GM21825 (cell line): ENCODE data around the gene ZNF37A.
"Not testable (repeated sequence)": the region's sequence is repeated elsewhere in the genome, so short reads cannot be mapped to it uniquely, and the experiment has no call there.

Source experiments
- ATAC-seq: cut with Tn5 transposase; IDR thresholded peaks from one replicate; pipeline ENCODE4 v1.9.1; 2021; ENCODE audit warnings: mild to moderate bottlenecking, moderate library complexity; ENCODE audit not compliant: unreplicated experiment

ZNF37A gene

GRCh38 chr10:38094158-38094926 lies at the start of gene ZNF37A:
Gene ZNF37A (plus strand): TSS chr10:38094337. CDS start chr10:38096618, 2,281 bp downstream.
- ATAC-seq, result peak; percentile 98

GRCh38 chr10:38045129-38045528 lies 49.0 kb upstream of the ZNF37A start:
- no peak for ATAC-seq

DNA sequence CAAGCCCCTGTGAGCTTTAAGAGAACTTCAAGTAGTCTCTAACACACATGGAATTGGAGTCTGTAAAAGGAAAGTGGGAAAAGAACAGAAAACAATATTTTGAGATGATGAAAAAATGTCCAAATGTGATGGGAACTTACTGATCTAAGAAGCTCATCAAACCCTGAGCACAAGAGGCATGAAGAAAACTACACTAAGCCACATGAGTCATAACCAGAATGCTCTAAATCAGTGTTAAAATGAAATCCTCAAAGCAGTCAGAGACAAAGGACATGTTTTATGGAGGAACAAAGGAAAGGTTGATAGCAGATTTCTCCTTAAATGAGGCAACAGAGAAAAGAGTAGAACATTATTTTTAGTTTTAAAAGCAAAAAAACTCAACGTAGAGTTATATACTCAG lies 46.5 kb upstream of the ZNF37A start:
- no peak for ATAC-seq

DNA sequence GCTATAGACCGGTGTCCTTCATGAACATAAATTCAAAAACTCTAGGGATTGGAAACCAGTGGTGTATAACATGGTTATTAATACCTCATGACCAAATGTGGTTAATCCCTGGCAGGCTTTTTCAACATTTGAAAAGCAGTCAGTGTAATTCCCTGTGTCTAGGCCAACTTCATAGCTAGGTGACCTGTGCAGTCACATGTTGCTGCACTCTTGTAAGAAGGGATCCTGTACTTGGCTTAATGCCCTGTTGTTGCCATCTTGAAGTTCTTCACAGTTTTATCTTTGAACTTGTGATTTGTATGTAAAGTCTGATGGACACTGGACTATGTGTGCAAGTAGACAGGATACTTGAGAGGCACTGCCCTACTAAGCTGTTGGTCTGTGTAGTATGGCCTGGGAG lies 43.9 kb upstream of the ZNF37A start:
- no peak for ATAC-seq

DNA sequence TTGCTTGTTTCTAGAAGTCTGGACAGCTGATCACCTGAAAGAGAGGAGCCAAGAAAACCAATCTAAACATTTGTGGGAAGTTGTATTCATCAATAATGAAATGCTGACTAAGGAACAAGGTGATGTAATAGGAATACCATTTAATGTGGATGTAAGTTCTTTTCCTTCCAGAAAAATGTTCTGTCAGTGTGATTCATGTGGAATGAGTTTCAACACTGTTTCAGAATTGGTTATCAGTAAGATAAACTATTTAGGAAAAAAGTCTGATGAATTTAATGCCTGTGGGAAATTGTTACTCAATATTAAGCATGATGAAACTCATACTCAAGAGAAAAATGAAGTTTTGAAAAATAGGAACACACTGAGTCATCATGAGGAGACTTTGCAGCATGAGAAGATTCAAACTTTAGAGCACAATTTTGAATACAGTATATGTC lies 39.8 kb upstream of the ZNF37A start:
- ATAC-seq, result no peak

GRCh38 chr10:38055274-38055894 lies 38.8 kb upstream of the ZNF37A start:
- ATAC-seq, result not testable (repeated sequence)

DNA sequence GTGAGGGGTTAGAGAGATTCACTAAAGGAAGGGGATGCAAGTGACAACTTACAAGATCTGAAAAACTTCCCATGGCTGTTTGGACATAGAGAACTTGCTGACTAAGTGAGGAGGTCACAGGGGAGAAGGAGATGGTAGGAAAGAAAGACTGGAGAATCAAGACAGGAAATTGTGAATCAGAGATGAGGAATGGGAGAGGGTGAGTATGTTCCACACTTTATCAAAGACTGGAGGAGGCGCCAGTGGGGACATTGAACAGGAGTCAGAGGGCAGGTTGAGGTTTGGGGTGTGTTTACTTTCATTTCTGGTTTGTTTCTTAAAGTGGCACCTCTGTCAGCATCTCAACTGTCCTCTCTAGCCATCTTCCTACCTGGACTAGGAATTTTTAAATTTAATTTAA lies 24.5 kb upstream of the ZNF37A start:
- ATAC-seq, result not testable (repeated sequence)

- ATAC-seq, result no peak
Measured at GRCh38 chr10:38070501-38070900, 23.6 kb upstream of the ZNF37A start.

DNA sequence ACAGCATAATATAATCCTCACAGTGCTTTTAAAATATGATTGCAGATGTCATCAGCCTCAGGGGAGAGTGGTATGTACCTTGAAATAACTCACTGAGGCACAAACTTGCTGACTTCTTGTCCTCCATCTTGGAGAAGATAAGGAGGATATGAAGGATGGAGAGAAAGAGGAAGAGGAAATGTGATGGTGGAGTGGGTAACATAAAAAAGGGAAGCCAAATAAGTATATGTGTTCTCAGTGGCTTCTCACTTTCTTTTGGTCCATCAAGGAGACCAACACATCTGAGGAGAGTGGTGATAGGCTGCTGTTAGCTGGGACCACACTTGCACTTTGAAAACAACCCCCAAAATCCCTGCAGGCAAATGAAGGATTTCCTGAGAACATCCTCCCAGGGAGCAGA lies 21.6 kb upstream of the ZNF37A start:
- no peak for ATAC-seq

DNA sequence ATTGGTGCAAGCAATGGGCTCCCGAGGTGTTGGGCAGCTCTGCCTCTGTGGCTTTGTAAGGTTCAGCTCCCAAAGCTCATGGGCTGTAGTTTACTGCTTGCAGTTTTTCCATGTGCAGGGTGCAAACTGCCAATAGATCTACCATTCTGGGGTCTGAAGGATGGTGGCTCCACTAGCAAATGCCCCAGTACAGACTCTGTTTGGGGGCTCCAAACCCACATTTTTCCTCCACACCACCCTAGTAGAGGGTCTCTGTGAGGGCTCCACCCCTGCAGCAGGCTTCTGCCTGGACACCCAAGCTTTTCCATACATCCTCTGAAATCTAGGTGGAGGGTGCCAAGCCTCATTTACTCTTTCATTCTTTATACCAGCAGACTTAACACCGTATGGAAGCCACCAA lies 17.4 kb upstream of the ZNF37A start:
- no peak for ATAC-seq

GRCh38 chr10:38093318-38093717 lies 819 bp upstream of the ZNF37A start:
- not testable (repeated sequence) for ATAC-seq

- peak; percentile 23 for ATAC-seq
Measured at GRCh38 chr10:38093816-38094157, 350 bp upstream of the ZNF37A start.

- ATAC-seq, result no peak
Measured at GRCh38 chr10:38094927-38095574, 914 bp downstream of the ZNF37A start.

- no peak for ATAC-seq
Measured at GRCh38 chr10:38102880-38103279, 8.7 kb downstream of the ZNF37A start.

- ATAC-seq, result no peak
Measured at GRCh38 chr10:38103756-38104155, 9.6 kb downstream of the ZNF37A start.

DNA sequence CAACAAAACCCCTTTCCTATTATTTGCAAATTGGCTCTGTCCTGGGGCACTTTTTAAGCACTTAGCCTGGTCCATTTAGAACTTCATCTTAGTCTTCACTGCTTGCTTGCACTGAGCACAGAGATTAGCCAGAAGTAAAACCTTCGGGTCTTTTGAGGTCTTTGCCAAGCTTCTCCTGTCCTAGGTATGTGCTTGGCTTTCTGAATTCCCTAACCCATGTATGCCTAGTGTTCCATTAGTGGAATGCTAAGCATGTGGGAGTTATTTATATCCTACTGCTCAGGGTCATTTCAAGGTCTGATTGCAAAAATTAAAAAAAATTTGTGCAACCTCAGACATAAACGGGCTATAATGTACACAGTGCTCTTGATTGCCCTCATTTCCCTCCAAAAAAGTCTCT lies 18.0 kb downstream of the ZNF37A start:
- ATAC-seq, result no peak

DNA sequence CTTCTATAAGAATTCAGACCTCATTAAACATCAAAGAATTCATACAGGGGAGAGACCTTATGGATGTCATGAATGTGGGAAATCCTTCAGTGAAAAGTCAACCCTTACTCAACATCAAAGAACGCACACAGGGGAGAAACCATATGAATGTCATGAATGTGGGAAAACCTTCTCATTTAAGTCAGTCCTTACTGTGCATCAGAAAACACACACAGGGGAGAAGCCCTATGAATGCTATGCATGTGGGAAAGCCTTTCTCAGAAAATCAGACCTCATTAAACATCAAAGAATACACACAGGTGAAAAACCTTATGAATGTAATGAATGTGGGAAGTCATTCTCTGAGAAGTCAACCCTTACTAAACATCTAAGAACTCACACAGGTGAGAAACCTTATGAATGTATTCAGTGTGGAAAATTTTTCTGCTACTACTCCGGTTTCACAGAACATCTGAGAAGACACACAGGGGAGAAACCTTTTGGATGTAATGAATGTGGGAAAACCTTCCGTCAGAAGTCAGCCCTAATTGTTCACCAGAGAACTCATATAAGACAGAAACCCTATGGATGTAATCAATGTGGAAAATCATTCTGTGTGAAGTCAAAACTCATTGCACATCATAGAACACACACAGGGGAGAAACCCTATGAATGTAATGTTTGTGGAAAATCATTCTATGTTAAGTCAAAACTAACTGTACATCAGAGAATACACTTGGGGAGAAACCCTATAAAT lies 24.1 kb downstream of the ZNF37A start:
- no peak for ATAC-seq

DNA sequence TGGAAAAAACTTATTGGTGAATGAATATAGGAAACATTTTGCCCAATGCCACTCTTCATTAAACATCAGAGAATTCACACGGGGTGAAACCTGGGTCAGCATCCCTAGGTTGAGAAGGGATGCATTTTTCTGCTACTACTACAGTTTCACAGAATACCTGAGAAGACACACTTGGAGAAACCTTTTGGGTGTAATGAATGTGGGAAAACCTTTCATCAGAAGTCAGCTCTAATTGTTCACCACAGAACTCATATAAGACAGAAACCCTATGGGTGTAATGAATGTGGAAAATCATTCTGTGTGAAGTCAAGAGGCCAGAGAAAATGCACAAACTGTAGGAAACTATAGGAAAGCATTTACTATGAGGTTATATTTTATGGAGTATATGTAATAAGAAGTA lies 24.9 kb downstream of the ZNF37A start:
- ATAC-seq, result no peak

- ATAC-seq, result no peak
Measured at GRCh38 chr10:38127812-38128211, 33.7 kb downstream of the ZNF37A start.

DNA sequence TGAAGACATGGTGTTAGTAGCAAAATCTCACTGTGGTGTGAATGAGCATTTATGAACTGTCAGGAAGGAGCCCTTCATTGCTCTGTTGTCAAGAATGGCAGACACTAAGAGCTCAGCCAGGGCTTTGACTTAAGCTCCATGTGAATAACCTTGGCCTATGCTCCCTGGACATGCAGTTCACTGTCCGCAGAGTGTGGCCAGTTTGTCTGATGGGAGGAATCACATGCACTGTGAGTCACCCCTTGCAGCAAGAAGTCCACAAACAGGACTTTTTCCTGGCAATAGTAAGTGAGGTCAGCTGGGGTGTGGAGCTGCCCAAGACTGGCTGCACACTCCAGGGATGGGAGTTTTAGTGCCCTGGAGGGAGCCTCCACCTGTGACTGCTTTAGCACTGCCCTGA lies 49.5 kb downstream of the ZNF37A start:
- ATAC-seq, result no peak

DNA sequence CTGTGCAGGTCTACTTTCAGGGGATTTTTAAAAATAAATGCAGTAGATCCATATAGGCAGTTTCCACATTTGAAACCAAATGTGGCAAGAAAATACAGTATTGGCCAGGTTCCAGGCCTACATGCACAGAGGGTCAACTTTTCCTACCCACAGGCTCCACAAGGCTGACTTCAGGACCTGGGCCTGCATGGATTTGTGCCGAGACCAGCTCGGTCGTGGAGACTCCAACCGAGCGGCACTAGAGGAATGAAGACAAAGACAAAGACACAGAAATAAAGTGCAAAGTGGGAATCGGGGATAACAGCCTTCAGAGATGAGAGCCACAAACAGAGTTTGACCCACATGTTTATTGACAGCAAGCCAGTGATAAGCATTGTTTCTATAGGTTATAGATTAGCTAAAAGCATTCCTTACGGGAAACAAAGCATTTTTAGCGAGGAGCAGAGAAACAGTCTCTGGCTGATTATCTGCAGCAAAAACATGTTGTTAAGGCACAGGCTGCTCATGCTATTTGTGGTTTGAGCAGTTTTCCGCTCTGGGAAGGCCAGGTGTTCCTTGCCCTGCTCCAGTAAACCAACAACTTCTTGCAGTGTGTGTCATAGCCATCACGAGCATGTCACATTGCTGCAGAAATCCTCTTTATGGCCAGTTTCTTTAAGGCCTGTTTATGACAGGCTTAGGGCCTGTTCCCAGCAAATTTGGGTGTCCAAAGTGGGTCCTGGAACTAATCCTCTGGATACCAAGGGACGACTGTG lies 52.6 kb downstream of the ZNF37A start:
- no peak for ATAC-seq
